SK-N-DZ (cell line): Measurements from ENCODE around the gene JARID2.

Source experiments
- DNase-seq: peaks from one replicate; pipeline ENCODE4 v3.0.0-alpha.2; 2015; ENCODE audit warnings: low spot score

Gene JARID2

DNA sequence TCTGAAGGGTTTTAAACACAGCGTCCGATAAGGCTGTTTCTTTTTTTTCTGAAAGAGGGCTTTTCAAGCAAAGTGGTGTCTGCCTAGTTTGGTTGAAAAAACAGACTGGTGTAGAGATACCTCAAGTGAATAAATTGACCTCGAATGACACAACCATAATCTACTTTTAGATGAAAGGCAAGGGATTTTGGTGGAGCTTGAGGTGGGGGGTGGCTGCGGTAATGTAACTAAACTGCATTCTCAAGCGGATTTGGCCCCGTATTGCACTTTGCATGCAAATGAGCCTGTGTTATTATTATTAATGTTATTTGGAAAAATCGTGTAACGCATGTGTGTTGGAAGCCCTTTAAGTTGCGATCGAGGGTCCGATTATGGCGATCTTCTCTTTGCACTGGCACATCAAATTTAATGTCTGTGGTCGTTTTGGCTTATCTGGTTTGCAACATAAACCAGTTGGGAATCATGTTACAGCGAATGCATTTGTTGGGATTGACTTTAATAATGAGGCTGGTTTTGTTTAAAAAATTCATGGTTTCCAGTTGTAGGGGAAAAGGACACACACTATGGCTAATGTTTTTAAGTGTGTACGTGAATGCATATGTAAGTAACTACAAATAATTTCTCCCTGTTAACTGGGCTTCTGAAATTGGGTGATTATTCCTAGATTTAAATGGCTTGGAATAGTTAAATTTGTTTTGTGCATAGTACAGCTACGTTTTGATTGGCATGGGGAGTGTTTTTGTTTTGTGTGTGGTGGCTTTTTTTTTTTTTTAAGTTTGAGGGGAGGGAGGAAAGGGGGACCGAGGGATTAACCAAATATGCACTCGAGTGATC is 1.0 kb downstream of the JARID2 start:
- DNase-seq, result no peak

DNA sequence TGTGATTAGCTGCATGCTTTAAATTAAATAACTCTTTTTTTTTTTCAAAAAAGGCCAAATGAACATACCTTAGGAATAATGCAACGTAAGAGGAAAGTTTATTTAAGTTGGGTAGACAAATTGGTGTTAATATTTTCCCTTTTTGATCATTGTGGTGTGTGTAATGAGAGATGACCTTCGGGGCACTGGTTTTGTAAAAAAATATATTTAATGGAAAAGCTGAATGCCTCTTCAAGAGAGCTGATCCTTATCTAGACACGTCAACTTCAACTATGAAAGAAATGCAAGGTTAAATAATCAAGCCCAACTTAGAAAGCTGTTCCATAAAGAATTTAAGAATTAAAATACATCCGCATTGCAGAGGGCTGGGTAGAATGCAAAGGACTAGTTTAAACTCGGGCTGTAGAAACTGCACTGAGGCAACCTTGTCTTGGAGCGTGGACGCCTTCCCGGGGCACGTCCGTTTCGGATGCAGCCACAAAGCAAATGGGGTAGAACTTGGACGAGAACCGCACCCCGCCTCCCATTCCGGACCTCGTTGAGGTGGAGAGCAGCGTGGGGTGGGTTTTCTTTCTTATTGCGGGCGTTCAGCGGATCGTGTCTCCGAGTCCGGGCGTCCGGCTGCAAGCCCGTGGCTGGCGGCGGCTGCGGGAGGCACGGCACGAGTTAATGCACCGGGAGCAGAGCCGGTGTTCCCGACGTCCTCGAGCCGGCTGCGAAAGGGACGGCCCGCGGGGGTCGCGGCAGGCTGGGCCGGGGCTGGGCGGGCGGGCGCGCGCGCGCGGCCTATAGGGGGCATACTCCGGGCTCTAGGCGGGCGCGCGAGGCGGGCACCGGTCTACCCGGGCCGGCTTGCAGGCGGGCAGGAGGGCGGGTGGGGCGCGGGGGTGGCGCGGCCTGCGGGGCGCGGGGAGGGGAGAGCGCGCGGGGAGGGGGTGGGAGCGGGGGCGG is 1.9 kb downstream of the JARID2 start:
- DNase-seq, result peak; percentile 56

DNA sequence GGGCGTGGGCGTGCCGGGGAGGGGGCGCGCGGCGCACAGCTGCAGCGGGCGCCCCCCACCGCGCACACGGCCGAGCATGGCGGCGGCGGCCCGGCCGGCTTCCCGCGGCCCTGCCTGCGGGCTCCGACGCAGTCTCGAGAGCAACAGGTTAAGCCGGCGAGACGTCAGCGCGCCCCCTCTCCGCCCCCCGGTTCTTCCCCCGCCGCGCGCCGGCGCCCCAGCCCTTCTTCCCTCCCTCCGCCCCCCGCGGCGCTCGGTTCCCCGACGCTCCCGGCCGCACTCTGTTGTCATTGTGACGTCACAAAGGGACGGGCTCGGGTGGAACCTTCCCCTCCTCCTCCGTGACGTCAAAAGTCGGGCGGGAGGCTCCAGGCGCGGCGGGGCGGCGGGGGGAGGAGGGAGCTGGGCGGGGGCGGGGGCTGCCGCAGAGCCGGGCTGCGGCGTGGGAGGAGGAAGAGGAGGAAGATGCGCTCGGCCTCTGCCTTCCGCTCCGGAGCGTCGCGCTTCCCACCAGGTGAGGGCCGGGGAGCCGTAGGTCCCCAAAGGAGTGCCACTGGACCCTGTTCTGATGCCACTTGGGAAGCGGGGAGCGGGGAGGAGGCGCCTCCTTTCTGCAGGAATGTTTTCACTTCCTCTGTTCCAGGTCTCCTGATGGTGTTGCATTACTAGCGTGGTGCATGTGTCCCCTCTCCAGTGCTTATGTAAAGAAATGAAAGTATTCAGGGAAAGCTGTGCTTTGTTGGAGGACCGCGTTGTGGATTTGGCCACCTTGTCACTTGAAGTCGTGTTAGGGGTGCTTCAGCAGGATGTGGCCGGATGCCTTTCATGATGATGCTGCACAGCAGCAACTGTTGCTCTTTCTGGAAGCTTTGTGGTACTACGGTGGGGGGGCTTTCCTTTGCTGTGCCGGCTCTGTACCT is 2.8 kb downstream of the JARID2 start:
- DNase-seq, result peak; percentile 96

DNA sequence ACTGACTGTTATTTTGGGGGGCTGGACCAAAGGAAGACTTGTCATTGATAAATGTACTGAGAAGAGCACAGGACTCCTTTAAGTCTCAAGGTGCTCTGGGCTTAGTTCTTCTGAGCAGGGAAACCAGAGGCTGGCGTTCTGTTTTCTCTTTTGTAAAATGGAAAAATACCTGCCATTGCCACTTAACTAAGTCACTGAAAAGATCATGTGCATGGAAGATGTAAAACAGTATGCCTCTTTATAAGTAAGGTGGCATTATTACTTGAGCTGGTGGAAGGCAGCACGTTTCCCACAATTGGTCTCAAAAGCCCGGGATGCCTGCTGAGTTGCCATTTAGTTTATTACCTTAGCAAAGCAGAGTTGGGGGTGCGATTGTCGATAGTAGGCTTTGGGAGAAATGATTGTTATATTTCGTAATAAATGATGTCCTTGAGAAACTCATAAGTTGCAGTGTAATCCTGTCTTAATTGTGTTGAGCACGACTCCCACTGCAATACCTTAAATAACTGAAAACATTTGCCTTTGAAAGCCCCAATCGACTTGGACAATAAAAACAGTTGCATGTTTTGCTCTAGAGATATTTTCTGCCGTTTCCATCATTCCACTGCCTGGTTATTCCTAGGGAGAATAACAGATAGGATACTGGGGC is 3.6 kb downstream of the JARID2 start:
- DNase-seq, result no peak

DNA sequence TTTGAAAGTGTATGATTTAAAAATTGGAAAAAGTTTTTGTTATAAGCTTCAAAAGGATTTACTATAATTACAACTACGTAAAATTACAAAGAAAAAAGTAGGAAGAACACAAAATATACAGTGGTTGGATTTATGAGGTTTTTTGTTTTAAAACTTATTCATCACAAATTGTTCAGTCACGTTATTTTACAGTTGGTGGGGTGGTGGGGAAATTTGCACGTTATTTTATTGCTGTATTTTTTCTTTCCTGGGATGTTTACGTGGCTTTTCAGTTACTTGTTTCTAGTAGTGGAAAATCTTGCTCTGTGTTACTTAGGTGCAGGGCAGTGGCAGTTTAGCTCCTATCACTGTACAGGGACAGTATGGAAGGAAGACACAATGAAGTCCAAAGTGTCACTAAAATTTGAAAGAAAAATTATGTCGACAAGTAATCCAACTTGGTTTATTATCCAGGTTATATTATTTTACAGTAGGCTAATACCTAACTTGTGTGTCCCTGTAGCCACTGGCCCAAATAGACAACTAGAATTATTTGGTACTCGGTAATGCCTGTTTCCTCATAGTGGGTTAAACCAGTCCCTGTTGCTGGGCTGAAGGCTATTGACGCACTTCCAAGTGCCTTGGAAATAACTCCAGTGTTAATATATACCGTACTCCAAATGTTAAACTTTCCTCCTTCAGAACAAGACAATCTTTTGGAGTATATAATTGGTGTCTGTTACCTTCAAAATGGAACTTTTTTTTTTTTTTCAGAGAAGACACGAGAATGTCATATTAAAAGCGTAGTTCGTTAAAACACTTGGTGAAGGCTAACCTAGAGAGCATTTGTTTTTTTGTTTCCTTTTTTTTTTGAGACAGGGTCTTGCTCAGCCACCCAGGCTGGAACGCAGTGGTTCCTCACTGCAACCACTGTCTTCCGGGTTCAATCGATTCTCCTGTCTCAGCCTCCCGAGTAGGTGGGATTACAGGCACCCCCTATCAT is 4.6 kb downstream of the JARID2 start:
- DNase-seq, result no peak

DNA sequence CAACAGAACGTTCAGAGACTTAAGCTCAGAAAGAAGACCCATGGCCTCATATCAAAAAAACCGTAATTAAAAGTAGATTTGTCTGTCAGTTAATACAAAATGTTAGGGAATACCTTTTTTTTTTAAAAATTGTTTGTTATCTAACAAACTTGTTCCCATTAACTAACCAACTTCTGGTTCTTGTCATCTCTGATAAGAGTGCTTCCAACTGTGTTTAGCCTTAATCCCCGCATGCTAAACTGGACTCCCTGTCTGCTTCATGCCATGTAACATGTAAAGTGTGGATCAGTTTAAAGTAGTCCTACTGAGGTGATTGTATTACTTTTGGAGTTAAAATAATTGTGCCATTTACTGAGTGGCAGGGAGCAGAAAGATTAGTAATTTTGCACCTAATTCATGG is 6.3 kb downstream of the JARID2 start:
- no peak for DNase-seq

DNA sequence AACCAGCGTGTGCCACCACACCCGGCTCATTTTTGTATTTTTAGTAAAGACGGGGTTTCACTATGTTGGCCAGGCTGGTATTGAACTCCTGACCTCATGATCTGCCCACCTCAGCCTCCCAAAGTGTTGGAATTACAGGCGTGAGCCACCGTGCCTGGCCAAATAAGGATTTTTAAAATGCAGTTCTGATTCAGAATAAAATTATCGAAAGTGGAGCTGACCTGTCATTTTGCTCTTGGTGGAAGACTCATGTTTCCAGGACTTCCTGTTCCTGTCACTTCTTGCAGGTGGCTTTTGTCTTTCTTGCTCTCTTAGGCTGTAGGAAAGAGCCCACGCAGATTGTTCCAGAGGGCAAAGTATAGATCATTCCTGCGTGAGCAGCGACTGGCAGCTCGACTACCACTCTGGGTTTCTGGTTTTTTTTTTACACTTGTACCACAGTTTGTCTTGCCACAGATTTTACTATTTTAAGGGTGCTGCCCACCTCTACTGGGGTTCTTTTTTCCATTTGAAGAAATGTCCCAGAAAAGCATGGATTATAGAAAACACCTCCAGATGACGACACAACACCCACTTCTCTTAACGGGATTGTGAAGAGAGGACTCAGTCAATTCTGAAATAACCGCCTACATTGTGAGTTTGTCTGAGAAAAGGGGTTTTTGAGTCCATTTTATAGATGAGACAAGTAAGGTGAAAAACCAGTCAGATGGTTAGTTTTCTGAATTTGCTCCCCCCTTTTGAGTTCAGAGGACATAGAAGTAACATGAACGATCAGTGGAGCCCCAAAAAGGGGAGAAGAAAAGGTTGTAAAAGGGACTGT is 7.5 kb downstream of the JARID2 start:
- DNase-seq, result no peak

DNA sequence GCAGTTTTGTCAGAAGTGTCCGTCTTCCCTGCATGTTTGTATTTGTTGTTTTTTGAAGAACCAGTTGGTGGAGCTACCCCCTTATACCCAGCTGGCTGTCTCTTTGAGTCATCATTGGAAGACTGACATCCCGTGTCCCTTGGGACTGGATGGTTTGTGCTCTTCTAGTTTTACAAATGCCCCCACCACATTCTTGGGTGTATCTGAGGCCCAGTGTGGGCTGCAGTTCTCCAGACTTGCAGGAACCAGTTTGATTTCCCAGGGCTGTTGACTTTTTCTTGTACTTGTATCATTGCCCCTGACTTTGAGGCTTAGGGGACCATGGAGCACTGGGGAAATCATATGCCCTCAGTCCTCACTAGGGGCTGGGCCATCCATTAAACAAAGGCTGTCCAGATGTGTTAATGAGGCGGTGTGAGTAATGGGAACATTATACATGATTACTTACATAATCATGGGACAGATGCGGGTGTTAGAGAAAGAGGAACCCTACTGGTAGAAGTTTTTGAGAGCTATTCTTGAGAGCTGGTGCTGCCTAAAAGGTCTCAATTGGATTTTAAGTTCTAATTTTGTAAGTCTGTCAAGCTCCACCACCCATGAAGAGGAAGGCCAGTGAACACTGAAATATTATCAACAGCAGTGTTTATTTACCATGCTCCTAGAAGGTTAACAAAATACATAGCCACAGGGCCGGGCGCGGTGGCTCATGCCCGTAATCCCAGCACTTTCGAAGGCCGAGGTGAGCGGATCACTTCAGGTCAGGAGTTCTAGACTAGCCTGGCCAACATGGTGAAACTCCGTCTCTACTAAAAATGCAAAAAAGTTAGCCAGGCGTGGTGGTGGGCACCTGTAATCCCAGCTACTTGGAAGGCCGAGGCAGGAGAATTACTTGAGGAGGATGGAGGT is 8.5 kb downstream of the JARID2 start:
- no peak for DNase-seq

DNA sequence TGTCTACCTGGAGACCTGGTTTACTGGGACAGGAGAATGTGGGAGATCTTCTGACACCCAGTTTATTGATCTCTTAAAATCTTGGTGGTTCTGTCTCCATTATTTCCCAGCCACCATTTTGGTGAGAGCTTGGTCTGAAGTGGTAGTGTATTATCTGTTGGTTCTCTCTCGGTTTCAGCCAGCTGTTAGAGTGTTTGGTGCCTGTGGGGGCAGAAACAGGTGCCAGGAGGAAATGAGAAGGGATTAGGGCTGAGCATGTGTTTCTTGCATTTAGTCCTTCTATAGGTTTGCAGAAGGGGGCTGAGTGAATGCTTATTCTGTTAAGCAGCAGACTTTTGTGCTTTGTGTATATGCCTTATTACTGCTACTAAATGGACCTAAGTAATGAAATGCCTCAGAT is 9.6 kb downstream of the JARID2 start:
- no peak for DNase-seq

DNA sequence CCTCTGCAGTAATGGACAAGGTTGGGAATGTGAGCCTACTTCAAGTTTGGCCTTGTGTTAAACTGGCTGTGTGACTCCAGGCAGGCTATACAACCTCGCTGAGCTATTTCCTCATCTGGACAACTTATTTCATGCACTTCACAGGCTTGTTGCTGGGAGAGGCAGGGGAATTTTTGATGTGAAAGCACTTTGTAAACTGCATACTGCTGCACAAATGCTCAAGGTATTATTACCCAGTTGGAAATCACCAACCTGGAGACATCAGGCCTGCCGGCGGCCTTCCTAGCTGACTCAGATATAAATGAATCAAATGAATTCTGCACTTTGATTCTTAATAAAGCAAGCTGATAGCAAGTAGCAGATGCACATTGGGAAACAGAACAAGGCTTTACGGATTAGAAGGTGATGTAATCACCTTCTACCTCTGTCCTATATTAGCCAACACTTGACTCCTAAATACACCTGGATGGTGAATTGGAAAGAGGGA is 10.1 kb downstream of the JARID2 start:
- no peak for DNase-seq

DNA sequence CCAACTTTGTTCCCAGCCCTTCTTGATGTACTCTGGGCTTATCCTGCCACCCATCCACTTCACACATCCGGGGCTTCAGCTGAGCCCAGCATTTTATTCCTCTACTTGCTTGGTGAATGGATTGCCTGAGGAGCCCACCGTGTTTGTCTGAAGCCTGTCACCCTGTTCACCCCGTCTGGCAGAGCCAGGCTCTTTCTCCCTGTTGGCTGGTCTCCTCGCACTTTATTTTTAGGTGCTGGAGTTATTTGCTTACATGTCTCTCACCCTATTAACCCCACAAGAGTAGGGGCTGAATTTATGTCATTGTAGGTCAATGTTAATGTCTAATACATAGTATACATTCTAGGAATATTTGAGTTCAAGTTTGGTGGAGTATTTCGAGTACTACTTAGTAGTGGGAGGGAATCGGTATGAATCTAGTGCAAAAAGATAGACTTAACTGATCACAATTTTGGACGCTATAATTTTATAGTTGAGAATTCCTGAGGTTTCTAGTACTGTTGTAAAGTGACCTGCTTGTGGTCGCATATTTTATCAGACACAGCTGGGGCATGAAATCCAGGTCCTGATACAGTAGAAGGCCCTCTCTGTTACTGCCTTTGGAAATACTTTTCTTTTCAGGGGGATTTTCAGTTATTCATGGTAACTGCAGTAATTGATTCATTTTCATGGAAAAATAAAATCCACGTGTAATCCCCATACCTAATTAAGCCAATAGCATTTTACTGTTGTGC is 10.8 kb downstream of the JARID2 start:
- DNase-seq, result no peak

DNA sequence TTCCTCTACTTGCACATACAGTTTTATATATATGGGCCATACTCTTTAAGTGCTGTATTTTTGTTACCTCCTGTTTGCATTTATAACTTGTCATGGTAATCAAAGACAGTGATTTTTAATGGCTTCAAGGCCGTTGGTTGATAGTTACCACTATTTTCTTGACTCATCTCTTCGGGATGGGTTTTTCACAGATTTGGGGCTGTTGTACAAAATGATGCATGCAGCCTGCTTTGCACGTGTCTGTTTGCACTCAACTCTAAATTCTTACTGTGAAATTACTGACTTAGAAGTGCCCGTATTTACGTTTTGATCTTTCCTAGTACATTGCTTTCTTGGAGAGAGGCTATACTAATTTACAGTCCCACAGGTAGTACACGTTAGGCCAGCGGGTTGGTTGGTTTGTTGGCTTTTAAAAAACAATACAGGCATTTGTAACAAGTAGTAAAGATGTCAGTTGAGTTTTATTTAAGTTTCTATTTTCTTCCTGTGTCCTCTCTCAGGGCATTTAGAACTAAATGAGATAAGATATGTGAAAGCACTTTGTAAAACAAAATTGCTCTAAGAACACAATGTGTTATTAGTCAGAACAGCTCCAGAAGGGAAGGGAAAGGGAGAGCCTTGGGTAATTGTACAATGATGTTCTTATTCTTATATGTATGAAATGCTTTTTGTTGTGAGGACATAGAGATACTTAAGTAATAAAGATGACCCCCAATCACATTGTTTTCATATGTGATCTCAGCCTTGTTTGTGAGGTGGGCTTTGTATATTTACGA is 11.7 kb downstream of the JARID2 start:
- DNase-seq, result no peak

DNA sequence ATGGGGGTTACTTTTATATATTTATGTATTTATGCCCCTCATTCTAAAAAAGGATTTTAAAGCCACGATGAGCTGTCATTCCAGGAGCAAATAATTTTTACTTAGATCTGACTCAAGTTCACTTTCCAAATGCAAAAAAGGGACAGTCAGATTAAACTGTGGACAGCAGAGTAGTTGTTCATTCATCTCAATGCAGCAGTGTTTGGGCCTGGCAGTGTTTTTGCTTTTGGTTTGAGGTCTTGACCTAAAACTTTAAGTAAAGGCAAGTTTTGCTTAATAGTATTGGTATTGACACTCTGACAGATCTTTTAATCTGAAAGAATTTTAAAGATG is 13.9 kb downstream of the JARID2 start:
- no peak for DNase-seq

DNA sequence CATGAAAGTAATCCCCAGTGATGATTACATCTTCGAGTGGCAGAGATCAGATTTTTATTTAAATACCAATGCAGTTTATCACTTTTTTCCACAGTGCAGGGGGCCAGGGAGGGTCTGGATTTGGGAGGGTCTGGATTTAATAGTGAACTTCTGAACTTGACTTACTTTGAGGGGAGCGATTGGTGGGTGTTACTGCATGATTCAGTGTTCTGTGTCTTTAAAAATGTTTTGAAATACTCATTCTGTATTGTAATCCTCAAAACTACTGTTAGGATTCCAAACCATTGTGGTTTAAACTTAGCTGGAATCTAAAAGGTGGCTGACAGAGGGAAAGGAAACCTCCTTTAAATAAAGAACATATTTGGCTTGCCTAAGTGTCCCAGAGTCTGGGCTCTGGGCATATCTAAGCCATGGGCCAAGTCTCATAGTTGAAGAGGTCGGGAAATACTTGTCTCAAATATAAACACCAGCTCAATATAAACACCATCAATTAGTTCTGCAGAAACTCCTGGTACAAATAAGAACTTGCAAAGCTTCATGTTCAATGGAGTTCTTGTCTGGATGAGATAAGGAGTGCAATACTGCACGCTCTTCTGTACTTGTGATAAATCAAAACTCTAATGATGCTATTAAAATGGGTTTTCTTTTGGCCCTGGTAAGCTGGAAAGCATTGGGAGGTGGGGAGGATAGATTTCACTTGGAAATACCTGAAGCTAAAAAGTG is 14.4 kb downstream of the JARID2 start:
- DNase-seq, result no peak

DNA sequence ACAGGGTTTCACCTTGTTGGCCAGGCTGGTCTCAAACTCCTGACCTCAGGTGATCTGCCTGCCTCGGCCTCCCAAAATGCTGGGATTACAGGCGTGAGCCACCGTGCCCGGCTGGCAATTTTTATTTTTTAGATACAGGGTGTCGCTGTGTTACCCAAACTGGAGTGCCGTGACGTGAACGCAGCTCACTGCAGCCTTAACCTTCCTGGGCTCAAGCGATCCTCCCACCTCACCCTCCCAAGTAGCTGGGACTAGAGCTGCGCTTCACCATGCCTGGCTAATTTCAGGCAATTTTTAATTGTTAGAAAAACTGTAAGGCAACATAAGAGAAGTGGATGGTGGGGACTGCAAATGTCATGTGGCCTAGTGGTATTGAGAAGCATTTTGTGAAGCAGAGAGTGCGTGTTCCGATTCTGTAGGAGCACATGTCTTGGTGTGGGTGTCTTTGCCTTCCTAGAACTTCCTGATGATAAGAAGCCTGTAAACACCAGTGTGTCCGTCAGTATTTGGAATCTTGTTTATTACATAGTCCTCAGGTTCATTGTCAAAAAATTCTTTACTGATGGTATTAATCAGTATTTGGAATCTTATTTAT is 18.0 kb downstream of the JARID2 start:
- no peak for DNase-seq
